Measurements from ENCODE around the gene ZNF827.

Gene ZNF827, protein sequence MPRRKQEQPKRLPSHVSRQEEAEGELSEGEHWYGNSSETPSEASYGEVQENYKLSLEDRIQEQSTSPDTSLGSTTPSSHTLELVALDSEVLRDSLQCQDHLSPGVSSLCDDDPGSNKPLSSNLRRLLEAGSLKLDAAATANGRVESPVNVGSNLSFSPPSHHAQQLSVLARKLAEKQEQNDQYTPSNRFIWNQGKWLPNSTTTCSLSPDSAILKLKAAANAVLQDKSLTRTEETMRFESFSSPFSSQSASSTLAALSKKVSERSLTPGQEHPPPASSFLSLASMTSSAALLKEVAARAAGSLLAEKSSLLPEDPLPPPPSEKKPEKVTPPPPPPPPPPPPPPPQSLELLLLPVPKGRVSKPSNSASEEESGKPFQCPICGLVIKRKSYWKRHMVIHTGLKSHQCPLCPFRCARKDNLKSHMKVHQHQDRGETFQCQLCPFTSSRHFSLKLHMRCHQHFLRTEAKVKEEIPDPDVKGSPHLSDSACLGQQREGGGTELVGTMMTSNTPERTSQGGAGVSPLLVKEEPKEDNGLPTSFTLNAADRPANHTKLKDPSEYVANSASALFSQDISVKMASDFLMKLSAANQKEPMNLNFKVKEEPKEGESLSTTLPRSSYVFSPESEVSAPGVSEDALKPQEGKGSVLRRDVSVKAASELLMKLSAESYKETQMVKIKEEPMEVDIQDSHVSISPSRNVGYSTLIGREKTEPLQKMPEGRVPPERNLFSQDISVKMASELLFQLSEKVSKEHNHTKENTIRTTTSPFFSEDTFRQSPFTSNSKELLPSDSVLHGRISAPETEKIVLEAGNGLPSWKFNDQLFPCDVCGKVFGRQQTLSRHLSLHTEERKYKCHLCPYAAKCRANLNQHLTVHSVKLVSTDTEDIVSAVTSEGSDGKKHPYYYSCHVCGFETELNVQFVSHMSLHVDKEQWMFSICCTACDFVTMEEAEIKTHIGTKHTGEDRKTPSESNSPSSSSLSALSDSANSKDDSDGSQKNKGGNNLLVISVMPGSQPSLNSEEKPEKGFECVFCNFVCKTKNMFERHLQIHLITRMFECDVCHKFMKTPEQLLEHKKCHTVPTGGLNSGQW

DNA sequence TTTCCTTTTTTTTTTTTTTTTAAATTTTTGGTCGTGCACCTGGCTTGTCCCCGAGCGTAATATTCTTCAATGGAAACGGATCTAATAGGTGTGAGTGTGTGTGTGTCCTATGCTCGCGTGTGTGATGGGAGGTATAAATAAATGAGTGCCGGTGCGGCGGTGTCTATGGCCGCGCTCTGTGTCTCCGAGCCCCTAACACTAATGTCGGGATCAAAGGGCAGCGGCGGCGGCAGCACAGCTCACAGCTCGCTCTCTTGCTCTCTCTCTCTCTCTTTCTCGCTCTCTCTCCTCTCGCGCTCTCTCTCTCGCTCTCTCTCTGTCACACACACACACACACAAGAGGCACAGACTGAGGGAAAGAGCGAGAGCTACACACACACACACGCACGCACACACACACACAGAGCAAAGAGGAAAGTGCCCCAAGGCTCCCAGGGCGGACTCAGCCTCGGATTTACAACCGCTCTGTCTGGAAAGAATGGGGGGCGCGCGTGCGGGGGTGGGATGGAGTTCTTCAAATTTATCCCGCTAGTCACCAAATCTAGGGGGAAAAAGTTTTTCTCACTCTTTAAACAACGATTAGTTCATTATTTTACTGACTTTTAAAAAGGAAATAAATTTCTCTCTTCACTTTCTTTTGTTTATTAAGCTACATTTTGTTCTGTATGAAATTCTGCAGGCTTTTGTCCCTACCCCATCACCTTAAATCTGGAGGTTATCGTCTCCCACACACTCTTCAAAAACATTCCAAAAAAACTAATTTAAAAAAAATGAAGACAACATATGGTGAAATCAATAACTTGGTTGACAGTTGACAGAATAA lies at the start of gene ZNF827:
Gene ZNF827, minus strand, starts transcription at position 206 of the 823 bp plus-strand sequence. CDS start 416 bp downstream, outside the sequence.
- in situ Hi-C loops (cut with HindIII; ENCODE audit: low sequenced_read_pairs): no loop called here

DNA sequence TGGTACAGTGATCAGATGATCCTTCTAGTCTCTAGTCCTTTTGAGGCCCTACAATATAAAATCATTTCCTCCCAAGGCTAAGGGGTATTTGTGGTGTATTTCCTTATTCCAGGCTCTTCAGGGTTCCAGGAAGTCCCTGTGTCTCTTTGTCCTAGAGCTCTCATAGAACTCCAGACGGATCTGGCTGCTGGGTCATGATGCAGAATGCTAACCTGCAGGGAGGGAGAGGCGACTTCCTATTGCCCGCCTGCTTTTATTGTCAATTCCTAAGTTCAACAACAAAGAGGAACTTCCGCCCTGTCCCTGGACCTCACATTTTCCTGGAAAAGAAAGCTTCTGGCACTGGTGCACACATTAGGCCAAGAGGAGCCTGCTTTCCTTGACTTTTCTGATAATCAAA lies 45.9 kb upstream of the ZNF827 start:
- in situ Hi-C loops (cut with HindIII; ENCODE audit: low sequenced_read_pairs): no loop called here

DNA sequence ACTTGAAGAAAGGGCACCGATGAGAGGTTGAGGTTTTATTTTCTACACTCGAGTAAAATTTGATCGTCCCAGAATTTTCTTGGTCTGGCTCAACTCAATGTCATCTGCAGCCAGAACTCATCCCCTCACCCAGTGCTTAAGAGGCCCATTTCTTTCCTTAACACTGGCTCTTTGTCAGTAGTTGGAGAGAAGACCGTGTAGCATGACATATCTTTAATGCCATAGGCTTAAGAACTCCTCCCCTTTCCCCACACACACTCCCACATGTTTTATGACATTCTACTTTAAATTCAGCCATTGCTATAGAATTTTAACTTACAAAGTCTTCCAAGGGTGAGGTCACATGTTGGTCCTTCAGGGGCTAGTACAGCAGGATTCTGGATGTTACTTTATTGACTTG lies 44.2 kb upstream of the ZNF827 start:
- in situ Hi-C loops (cut with HindIII; ENCODE audit: low sequenced_read_pairs): no loop called here

DNA sequence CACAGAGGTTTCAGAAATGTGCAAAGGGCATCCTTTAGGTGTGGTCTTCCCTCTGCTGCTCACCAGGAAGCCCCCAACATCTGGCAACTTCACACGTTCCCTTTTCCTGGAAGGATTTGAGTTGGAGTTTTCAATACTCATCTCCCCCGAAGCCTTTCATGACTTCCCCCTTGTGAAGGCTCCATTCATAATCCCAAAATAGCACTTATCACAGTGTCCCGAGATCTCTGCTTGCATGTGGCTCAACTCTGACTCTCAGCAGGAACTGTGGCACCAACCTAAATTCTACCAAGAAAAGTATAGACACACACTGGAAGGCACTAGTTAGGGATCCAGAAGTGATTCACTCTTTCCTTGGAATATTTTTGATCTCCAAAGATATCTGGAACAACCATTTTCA lies 40.5 kb upstream of the ZNF827 start:
- in situ Hi-C loops (cut with HindIII; ENCODE audit: low sequenced_read_pairs): no loop called here

DNA sequence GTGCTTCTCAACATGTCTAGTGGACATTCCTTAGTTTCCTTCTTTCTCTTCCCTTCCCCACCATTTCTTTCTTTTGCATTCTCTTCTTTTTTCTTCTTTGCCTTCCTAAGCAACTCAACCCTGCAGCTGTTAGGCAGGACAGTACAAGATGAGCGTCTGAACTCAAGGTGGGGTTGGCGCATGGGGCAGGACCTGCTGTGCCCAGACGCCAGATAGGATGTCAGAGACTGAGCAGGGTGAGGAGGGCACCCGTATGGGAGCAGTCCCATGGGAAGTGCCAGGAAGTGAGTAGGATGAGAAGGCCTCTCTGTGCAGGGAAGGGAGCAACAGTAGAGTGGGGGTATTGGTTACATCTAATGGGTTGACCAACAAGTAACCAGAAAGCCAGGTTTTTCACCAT lies 38.1 kb upstream of the ZNF827 start:
- in situ Hi-C loops (cut with HindIII; ENCODE audit: low sequenced_read_pairs): no loop called here

DNA sequence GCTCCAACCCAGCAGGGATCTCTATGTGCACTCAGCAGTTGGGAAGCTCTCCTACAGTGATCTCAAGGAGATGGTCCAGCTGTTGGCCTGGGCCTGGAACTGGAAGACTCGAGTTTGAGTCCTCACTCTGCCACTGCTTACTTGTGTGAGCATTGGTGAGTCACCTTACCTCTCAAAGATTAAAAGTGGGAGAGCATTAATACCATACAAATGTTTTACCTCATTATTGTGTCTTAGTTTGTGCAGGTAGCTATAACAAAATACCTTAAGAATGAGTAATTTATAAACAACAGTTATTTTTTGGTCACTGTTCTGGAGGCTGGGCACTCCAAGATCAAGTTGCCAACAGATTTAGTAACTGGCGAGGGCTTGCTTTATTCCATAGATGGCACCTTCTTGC lies 21.4 kb upstream of the ZNF827 start:
- in situ Hi-C loops (cut with HindIII; ENCODE audit: low sequenced_read_pairs): no loop called here

DNA sequence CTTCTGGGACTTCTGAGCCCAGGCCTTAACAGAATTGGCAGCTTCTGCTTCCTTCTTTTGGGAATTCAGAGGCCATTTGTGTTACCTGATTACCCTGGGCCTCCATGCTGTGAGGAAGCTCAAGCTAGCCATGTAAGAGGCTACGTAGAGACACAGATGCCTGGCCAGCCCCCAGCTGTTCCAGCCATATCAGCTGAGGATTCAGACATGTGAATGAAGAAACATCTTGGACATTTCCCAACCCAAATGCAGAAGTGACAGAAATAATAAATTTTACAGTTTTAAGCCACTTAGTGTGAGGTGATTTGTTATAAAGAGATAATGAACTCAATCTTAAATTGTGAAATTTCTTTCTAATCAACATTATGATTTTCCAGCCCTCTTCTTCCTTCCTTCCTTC lies 18.7 kb upstream of the ZNF827 start:
- in situ Hi-C loops (cut with HindIII; ENCODE audit: low sequenced_read_pairs): no loop called here

DNA sequence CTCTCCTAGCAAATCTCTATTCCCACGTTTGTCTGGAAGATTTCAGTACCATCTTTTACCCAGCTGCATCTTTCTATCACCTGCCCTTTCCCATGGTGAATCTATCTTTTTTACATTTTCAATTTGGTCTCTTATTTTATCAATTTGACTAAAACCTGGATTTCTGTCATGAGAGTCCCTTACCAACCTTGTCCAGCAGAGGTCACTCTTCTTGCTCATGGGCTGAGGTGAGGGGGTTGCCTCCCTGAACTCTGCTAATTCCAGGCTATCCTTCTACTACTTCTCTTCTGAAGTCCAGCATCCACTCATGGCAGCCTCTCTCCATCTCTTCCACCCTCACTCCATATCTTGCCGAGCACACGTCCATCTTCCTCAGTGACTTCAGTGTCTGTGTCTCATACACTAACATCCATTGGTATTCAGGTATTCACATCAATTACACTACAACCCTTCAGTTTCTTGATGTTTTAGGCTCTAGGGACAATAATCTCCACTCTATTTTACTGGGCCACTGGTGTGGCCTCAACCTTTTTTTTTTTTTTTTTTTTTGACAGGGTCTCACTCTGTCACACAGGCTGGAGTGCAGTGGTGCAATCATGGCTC lies 17.8 kb upstream of the ZNF827 start:
- in situ Hi-C loops (cut with HindIII; ENCODE audit: low sequenced_read_pairs): no loop called here

DNA sequence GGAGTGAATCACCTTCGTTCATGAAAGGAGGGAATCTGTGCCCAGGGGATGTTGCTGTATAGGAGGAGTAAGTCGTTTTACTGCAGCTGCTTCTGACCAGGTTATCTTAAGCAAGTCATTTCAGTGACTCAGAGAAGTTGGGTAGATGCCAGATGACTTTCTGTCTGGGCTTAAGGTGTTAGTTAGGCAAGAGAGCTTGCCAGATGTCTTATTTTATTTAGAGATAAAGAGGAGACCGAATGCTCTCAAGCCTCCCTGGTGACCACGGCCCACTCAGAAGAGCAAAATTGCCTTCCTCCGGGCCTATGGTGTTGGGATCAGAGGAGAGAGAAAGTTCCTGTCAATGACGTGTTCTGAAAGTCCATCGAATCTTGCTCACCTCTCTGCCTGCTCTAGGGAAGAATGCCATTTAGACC lies 16.3 kb upstream of the ZNF827 start:
- in situ Hi-C loops (cut with HindIII; ENCODE audit: low sequenced_read_pairs): no loop called here

DNA sequence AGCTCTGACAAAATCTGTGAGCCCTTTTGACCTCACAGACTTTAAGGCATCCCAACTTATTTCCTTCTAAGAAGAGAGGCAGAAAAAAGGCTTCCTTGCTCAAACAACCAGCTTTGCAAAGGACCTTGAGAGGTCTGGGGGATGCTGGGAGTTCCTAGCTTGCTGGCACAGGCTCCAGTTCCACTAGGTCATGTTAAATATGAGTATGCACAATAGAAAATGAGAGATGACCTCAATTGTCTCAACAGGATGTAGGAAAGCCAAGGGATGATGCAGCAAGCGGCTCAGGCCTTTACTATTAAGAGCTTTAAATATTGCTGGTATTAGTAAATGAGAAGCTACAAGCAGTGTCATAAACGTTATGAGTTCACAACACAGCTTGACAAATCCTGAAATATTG lies 13.3 kb upstream of the ZNF827 start:
- in situ Hi-C loops (cut with HindIII; ENCODE audit: low sequenced_read_pairs): no loop called here

DNA sequence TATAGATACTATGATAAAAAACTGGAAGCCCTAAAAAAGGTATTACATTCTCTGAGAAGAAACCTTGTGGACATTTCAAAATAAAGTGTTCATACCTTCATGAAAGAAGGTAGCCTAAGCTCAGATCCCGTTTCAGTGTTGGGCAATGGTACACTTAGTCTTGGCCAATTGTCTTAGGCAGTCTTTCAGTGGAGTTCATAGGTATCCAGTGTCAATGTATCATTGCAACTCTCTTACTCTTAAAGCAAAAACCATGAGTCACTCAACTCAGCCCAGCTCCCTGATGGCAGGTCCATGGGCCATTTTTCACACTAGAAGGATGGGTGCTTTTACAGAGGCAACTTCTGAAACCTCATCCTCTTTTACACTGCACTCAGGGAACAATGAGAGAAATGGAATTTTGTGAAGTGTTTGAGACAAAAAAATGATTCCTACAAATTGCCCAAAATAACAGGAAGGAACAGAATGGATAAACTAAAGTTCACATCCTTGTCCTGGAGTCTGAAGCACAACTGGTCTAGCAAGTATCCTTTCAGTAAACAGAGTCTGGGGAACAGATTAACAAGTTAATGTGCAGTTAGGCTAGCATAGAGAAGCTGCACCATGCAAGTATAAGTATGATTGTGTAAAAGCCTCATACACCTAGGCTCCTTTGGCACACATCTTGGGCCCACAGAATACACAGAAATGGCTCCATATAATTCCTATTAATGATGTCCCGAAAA lies 7.0 kb upstream of the ZNF827 start:
- in situ Hi-C loops (cut with HindIII; ENCODE audit: low sequenced_read_pairs): no loop called here

DNA sequence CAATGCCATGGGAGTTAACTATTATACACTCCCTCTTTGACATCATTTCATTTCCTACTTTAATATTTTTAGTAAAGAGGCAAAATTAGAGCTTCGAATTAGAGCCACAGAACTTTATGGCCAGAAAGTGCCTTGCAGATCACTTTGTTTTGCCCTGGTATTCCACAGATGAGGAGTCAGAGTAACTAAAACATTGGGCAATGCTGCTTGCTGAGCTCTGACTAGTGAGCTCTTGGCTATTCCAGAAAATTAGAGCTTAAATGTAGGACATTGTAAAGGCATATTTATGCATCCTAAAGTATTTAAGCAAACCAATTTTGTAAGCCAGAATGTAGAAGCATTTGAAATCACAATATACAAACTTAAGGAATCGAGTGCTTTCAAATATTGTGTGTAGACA lies 6.3 kb upstream of the ZNF827 start:
- in situ Hi-C loops (cut with HindIII; ENCODE audit: low sequenced_read_pairs): no loop called here

DNA sequence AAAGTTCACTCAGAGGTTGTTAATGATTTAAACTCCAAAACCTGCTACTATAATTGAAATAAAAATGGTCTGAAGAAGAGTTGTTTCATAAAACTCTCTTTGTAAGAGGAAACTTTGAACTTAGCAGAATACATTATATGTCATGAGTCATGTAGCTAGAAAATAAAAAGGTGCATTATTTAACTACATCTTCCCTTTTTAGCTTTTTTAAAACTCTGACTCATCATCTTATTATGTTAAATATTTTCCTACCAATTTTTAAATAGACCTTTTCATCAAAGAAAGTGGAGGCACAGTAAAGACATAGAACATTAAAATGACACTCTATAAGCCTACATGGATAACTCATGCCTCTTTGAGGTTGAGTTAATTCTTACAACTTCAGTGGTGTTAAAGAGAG lies 1.2 kb upstream of the ZNF827 start:
- in situ Hi-C loops (cut with HindIII; ENCODE audit: low sequenced_read_pairs): no loop called here

DNA sequence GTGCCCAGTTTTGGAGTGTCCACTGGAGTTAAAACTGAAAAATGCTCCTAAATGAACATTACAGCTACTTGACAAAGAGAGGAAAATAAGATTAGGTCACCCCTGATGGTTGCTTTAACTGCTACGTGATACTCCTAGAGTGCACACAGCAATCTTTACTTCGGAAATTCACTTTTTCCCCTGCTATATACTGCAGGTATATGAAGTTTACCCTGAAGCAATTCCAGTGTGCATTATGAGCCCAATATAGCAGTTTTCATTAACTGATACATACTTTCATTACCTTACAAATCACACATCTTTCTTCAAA lies 773 bp upstream of the ZNF827 start:
- in situ Hi-C loops (cut with HindIII; ENCODE audit: low sequenced_read_pairs): no loop called here

DNA sequence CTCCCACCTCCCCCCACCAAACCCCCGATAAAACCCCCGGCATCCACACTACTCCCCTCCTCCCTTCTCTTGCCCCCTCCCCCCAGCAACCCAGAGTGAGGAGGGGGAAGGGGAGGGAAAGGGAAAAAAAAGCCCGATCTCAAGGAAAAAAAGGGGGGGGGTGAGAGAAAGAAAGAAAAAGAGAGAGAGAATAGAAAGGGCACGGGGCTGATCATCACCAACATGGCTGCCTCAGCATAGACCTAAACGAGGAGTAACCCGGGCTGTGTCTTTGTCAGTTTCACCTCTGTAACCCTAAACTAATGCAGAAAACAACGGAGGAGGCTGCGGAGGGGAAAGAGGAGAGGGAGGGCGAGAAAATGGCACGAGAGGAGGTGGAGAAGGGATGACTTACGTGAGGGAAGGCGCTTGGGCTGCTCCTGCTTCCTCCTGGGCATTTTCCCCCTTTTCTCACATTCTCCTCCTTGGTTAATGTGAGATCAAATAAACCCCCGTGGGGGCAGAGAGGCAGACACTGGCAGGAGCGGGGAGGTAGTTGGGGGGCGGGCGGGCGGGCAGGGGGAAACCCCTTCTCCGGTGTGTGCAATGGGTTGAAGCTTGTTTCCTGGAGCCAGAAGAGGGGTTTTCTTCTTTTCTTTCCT lies 532 bp downstream of the ZNF827 start:
- in situ Hi-C loops (cut with HindIII; ENCODE audit: low sequenced_read_pairs): no loop called here

DNA sequence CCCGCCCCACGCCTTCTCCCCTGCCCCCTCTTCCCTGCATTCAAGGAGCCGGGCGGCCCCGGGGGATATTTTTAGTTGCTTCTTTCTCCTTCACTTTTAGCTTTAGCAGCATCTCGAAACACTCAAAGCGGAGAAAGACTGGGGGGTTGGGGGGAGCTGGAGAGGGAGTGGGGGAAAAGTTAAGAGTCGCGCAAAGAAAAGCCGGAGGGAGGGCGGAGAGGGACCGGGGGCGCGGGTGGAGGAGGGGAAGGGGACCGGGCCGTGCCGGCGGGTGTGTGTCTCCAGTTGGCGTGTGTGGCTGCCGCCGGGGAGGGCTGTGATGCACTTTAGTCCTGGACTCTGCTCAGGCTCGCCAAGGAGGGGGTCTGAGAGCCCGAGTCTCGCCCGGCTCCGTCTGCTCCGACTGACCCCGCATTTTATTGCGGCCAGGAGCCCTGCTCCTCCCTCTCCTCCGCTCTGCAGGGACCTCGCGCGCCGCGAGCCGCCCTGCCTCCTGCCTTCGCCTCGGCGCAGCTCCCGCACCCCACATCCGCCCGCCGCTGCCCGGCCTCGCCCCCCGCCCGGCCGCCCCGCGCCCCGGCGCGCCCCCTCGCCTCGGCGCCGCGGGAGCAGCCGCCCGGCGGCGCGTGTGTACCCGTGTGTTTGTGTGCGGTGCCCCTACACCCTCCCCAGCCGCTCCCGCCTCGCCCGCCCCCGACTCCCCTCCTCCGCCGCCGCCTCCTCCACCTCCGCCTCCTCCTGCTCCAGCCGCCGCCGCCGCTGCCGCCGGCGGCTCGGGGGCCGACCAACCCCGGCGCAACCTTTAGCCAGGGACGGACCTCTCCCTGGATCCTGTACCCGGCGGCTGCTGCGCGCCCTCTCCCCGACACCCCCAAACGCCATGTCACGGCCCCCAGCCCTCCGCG lies 1.4 kb downstream of the ZNF827 start:
- in situ Hi-C loops (cut with HindIII; ENCODE audit: low sequenced_read_pairs): no loop called here

DNA sequence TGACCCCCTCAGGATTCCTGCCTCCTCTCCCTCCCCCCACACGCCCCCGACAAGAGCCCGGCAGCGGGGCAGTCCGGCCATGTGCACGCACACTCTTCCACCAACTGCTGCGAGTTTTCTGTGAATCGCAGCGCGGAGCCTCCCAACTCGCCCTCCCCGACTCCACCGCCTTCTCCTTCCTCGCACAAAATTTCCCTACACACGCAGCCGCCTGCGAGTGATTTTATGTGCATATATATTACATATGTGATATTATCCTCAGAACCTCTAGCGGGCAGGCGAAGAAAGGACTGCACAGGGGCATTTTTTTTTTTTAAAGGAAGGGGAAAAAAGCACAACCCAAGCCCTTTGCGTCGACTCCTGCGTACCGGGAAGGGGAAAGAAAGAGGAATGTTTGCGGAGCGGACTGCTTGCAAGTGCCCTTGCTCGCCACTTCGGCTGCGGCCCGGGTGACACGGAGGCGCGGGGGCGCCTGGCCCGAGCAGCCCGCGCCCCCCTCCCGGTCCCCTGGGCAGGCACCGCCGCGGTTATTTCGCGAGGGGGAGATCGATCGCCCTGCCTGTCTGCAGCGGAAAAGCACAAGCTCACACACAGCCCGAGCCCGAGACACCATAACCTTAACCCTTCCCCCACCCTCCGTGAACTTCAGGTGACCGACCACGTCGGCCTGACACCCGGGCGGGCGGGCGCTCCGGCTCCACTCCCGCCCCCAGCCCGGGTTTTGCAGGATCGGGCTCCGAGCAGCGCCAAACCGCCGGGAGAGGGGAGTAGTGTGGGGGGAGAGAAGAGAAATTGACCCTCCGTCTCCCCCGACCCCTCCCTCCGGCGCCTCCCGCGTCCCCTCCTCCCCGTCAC lies 2.3 kb downstream of the ZNF827 start:
- in situ Hi-C loops (cut with HindIII; ENCODE audit: low sequenced_read_pairs): no loop called here

All from endothelial cell of hepatic sinusoid (primary cell).